ENCODE results near the gene NUMA1. TPM values are rescaled to one million over a fixed set of nuclear protein-coding genes. Genes with fewer than 3 reads are reported as not detected.

NUMA1 gene
- total RNA-seq (2021; ENCODE audit: unreplicated experiment): 145 TPM
- 138 TPM for polyA plus RNA-seq (2012; ENCODE audit: insufficient read length)
- Bru-seq, nascent RNA: percentile 87 among the genes with signal in this experiment
- BruChase-seq, experiment 1, labeled RNA remaining after a 2-hour chase: percentile 82 among the genes with signal in this experiment
- percentile 90 among the genes with signal in this experiment for BruChase-seq, experiment 2, labeled RNA remaining after a 6-hour chase
- long read RNA-seq, full-length matches to known transcripts: 11 of 112 reads
- long read RNA-seq, partial matches to known transcripts: 77 of 112 reads
- long read RNA-seq, other reads (novel, unspliced or antisense): 24 of 112 reads

- Histone ChIP-seq H3K27me3 (ENCODE audit: control insufficient read depth, insufficient read depth, low read length) (no peaks in the 10 kb centered on the region), H3K4me1 (ENCODE audit: control insufficient read depth, insufficient read depth, low read length) (peaks cover 19% of the 10 kb centered on the region), H3K27ac (ENCODE audit: low read length) (peak within 1 kb of the TSS; percentile 92), H3K36me3 (ENCODE audit: control insufficient read depth, insufficient read depth, low read length) (no peaks in the 10 kb centered on the region), H3K4me3 (ENCODE audit: low read depth in 2 of 2, low read length in 2 of 2) (peak within 1 kb of the TSS; percentile 58 to 95), H3K9me3 (ENCODE audit: control insufficient read depth, insufficient read depth, low read depth, low read length) (no peaks in the 10 kb centered on the region)
- ATAC-seq: peak; percentile 97
- TF ChIP-seq POLR2AphosphoS5 (IDR thresholded peaks at IDR 0.05; ENCODE audit: low read depth, low read length): peak; percentile 14; the same call in 1 of the 2 replicates
- TF ChIP-seq CTCF (IDR thresholded peaks at IDR 0.05): no peak
- in situ Hi-C loops (cut with HindIII; ENCODE audit: low pct_unique_long_range_greater_than_20kb, low sequenced_read_pairs) (no loop called here), intact Hi-C loops (cut with micrococcal nuclease; ENCODE audit: unreplicated experiment) (no loop called here)
- ChIA-PET CTCF (no interaction called here), POLR2A (no interaction called here)
- BruUV-seq (replicated peaks): no TSS peak
- DNase-seq (ENCODE audit: low read depth, low spot score): peak; percentile 100
Measured at GRCh38 chr11:72080326-72081183, at the start of gene NUMA1, which contains the start of gene LRRC51. Gene NUMA1, minus strand, starts transcription at chr11:72080542. Its CDS starts 44,599 bp downstream, at chr11:72035943. Gene LRRC51, plus strand, starts transcription at chr11:72080850. Its CDS starts 8,234 bp downstream, at chr11:72089084.

- no peak for TF ChIP-seq TCF7L2 (IDR thresholded peaks at IDR 0.05; ENCODE audit: low read depth, low read length)
- TF ChIP-seq CTCF (IDR thresholded peaks at IDR 0.05): no peak
- no peak for TF ChIP-seq SIN3A (IDR thresholded peaks at IDR 0.05; ENCODE audit: borderline replicate concordance, insufficient read depth, low read depth, low read length)
- TF ChIP-seq POLR2AphosphoS5 (IDR thresholded peaks at IDR 0.05; ENCODE audit: low read depth, low read length): no peak
- no peaks in the 10 kb centered on the region for H3K4me1 ChIP-seq (ENCODE audit: control insufficient read depth, insufficient read depth, low read length)
- intact Hi-C loops (cut with micrococcal nuclease; ENCODE audit: unreplicated experiment) (no loop called here), in situ Hi-C loops (cut with HindIII; ENCODE audit: low pct_unique_long_range_greater_than_20kb, low sequenced_read_pairs) (loop anchor here (10.0 kb wide), 1 partner anchor 525 kb away; no protein-coding TSS in a partner anchor)
- POLR2A ChIA-PET: no interaction called here
- no peaks in the 10 kb centered on the region for H3K36me3 ChIP-seq (ENCODE audit: control insufficient read depth, insufficient read depth, low read length)
- no peak overlapping the region for H3K4me3 ChIP-seq (ENCODE audit: low read depth in 2 of 2, low read length in 2 of 2)
- CTCF ChIA-PET: no interaction called here
- ATAC-seq: no peak
- H3K9me3 ChIP-seq (ENCODE audit: control insufficient read depth, insufficient read depth, low read depth, low read length): 0 out of 2 replicates have a peak, but pooled peaks cover 7% of the 10 kb centered on the region
- H3K27ac ChIP-seq (ENCODE audit: low read length): no peak overlapping the region
- H3K27me3 ChIP-seq (ENCODE audit: control insufficient read depth, insufficient read depth, low read length): peaks cover 13% of the 10 kb centered on the region; the same call in 1 of the 2 replicates
- no TSS peak for BruUV-seq (replicated peaks)
- no peak for DNase-seq (ENCODE audit: low read depth, low spot score)
Measured at GRCh38 chr11:72129381-72129780, 49.0 kb upstream of the NUMA1 start.

GRCh38 chr11:72127923-72128322, 47.6 kb upstream of the NUMA1 start:
- in situ Hi-C loops (cut with HindIII; ENCODE audit: low pct_unique_long_range_greater_than_20kb, low sequenced_read_pairs): loop anchor here (10.0 kb wide), 1 partner anchor 527 kb away; no protein-coding TSS in a partner anchor
- TF ChIP-seq POLR2AphosphoS5 (IDR thresholded peaks at IDR 0.05; ENCODE audit: low read depth, low read length) (no peak), REST (IDR thresholded peaks at IDR 0.05; ENCODE audit: insufficient read depth in 1 of 2, low read depth in 2 of 2, low read length in 1 of 2) (no peak), CTCF (IDR thresholded peaks at IDR 0.05) (no peak), SIN3A (IDR thresholded peaks at IDR 0.05; ENCODE audit: borderline replicate concordance, insufficient read depth, low read depth, low read length) (no peak), TCF7L2 (IDR thresholded peaks at IDR 0.05; ENCODE audit: low read depth, low read length) (no peak)
- DNase-seq (ENCODE audit: low read depth, low spot score) (no peak), ATAC-seq (no peak)
- Histone ChIP-seq H3K36me3 (ENCODE audit: control insufficient read depth, insufficient read depth, low read length) (no peaks in the 10 kb centered on the region), H3K27me3 (ENCODE audit: control insufficient read depth, insufficient read depth, low read length) (peaks cover 13% of the 10 kb centered on the region; the same call in 1 of the 2 replicates), H3K4me3 (ENCODE audit: low read depth in 2 of 2, low read length in 2 of 2) (no peak overlapping the region), H3K9me3 (ENCODE audit: control insufficient read depth, insufficient read depth, low read depth, low read length) (0 out of 2 replicates have a peak, but pooled peaks cover 7% of the 10 kb centered on the region), H3K27ac (ENCODE audit: low read length) (no peak overlapping the region), H3K4me1 (ENCODE audit: control insufficient read depth, insufficient read depth, low read length) (no peaks in the 10 kb centered on the region)
- BruUV-seq (replicated peaks): no TSS peak
- intact Hi-C loops (cut with micrococcal nuclease; ENCODE audit: unreplicated experiment): no loop called here
- ChIA-PET POLR2A (no interaction called here), CTCF (no interaction called here)
